Activated naive CD8-positive, alpha-beta T cell treated with anti-CD3 and anti-CD28 coated beads, Interleukin-2, amount 50 U/mL, for 24 hours (primary cell): Measurements from ENCODE around the gene AK9.
A peak's percentile ranks its signal among the peaks of the same experiment; 100 is the strongest.
"Not testable (repeated sequence)": the region's sequence is repeated elsewhere in the genome, so short reads cannot be mapped to it uniquely, and the experiment has no call there.

Experiments
- ATAC-seq: fragments of 150-1000 bp; cut with Tn5 transposase; one replicate; pipeline ENCODE4 v1.10.0; 2021
- DNase-seq: peaks from one replicate; pipeline ENCODE4 v3.0.0; 2021
- H3K27ac Mint-ChIP-seq: one replicate; pipeline ENCODE4 v1.8.0; 2021; ENCODE audit warnings: mild to moderate bottlenecking, mixed read lengths
- H3K27me3 Mint-ChIP-seq: one replicate; pipeline ENCODE4 v1.8.0; 2021; ENCODE audit warnings: mixed read lengths
- H3K36me3 Mint-ChIP-seq: one replicate; pipeline ENCODE4 v1.8.0; 2021; ENCODE audit warnings: low read depth, mixed read lengths
- H3K4me1 Mint-ChIP-seq: one replicate; pipeline ENCODE4 v1.8.0; 2021; ENCODE audit warnings: mixed read lengths
- H3K4me3 Mint-ChIP-seq: one replicate; pipeline ENCODE4 v1.8.0; 2021; ENCODE audit warnings: mild to moderate bottlenecking, moderate library complexity, mixed read lengths
- H3K9me3 Mint-ChIP-seq: one replicate; pipeline ENCODE4 v1.8.0; 2021; ENCODE audit warnings: mixed read lengths

The AK9 gene

DNA sequence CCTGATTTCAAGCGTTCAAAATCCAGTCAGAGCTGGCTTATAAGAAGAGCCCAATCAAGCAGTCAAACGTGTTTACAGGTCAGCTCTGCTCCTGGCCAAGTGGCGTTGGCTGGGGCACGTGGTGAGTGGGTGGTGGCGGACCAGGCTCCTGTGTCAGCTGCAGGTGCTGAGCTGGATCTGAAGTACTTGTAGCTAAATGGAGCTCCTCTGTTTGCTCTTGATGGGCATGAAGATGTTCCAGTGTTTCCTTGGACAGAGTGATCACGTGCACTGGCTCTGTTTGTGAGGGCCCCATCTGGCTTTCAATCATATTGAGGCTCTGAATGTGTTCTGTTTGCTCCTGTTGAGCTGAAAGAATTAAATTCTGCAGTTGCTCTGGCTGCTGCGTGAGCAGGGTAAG is 225.2 kb downstream of the AK9 start:
- ATAC-seq (no peak), DNase-seq (no peak)
- Mint-ChIP-seq H3K27me3 (no peaks in the 10 kb centered on the region), H3K4me3 (no peak overlapping the region), H3K4me1 (peaks cover 49% of the 10 kb centered on the region), H3K27ac (no peak overlapping the region), H3K36me3 (peaks cover 81% of the 10 kb centered on the region), H3K9me3 (peaks cover 4% of the 10 kb centered on the region)

- H3K9me3 Mint-ChIP-seq, result peaks cover 4% of the 10 kb centered on the region
- ATAC-seq (no peak), DNase-seq (no peak)
- H3K4me1 Mint-ChIP-seq, result peaks cover 73% of the 10 kb centered on the region
- no peaks in the 10 kb centered on the region for H3K27me3 Mint-ChIP-seq
- H3K36me3 Mint-ChIP-seq, result peaks cover 65% of the 10 kb centered on the region
- H3K4me3 Mint-ChIP-seq, result no peak overlapping the region
- H3K27ac Mint-ChIP-seq, result peak overlapping the region; percentile 62
These were observed 229.1 kb downstream of the AK9 start for GRCh38 chr6:109461733-109462526.

DNA sequence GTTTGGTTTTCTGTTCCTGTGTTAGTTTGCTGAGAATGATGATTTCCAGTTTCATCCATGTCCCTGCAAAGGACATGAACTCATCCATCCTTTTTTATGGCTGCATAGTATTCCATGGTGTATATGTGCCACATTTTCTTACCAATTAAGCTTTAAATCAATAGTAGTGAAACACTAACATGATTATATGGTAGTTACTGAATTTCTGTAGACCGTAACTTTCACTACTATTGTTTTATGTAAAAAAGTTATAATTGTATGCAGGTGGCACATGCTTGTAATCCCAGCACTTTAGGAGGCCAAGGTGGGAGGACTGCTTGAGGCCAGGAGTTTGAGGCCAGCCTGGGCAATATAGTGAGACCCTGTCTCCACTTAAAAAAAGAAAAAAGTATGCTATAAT is 229.8 kb downstream of the AK9 start:
- not testable (repeated sequence) for H3K27me3 Mint-ChIP-seq, DNase-seq, H3K4me3 Mint-ChIP-seq, ATAC-seq, H3K9me3 Mint-ChIP-seq
- Mint-ChIP-seq H3K36me3 (peaks cover 62% of the 10 kb centered on the region), H3K4me1 (peaks cover 76% of the 10 kb centered on the region), H3K27ac (peak overlapping the region; percentile 22)

DNA sequence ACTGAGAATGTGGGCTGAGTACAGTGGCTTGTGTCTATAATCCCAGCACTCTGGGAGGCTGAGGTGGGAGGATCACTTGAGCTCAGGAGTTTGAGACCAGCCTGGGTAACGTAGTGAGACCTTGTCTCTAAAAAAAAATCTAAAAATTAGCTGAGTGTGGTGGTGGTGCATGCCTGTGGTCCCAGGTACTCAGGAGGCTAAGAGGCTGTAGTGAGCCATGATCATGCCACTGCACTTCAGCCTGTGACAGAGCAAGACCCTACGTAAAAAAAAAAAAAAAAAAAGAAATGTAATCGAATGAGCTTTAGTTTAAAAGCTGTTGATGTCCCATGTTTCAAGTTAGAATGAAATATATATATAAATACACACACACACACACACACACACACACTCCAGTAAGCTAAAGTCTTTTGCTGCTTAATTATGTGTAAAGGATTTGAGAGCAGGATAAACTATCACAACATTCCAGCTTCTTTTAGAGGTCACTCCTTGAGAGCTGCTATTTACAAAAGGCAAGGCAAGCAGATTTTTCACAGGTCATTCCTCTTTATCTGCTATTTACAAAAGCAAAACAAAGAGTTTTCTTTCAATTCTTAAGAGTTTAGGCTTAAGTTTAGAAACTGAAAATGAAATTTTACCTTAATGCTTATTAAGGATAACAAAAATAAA is 230.7 kb downstream of the AK9 start:
- Mint-ChIP-seq H3K36me3 (peaks cover 53% of the 10 kb centered on the region), H3K9me3 (peaks cover 4% of the 10 kb centered on the region), H3K27me3 (no peaks in the 10 kb centered on the region), H3K27ac (no peak overlapping the region), H3K4me3 (no peak overlapping the region), H3K4me1 (peaks cover 68% of the 10 kb centered on the region)
- no peak for DNase-seq
- ATAC-seq, result no peak

DNA sequence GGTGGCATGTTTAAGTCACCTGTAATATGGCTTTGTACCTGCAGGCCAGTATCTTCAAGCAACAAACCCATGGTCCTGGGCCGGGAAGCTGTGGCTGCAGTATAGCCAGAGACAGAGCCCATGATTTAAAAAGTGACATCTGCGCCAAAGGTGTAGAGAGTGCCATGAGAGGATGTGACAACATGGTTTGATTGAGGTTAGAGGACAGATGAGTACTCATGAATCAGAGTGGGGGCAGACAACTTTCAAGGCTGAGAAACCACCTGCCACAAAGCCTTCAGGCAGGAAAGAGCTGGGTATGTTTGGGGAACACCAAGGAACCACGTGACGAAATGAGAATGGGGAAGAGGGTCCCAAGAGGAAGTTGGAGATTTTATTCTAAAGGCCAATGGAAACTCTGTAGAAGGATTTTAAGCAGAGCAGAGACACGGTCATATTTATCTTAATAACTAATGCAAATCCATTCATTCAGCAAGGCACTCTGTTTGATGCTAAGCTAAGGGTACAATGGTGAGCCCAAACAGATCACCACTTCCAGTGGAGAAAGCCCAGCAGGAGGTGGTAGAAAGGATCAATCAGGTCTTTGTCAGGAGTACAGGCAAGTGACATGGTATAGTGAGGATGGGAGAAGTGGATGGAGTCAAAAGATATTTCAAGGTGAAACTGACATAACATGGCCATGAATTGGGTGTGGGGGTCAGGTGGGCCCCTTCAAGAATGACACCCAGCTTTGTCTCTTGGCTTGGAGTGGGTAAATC is 232.0 kb downstream of the AK9 start:
- ATAC-seq (peak; percentile 73), DNase-seq (peak; percentile 47)
- H3K27ac Mint-ChIP-seq, result peak overlapping the region; percentile 82
- H3K36me3 Mint-ChIP-seq, result peaks cover 42% of the 10 kb centered on the region
- peaks cover 71% of the 10 kb centered on the region for H3K4me1 Mint-ChIP-seq
- peak overlapping the region; percentile 44 for H3K4me3 Mint-ChIP-seq
- no peaks in the 10 kb centered on the region for H3K27me3 Mint-ChIP-seq
- peaks cover 4% of the 10 kb centered on the region for H3K9me3 Mint-ChIP-seq

DNA sequence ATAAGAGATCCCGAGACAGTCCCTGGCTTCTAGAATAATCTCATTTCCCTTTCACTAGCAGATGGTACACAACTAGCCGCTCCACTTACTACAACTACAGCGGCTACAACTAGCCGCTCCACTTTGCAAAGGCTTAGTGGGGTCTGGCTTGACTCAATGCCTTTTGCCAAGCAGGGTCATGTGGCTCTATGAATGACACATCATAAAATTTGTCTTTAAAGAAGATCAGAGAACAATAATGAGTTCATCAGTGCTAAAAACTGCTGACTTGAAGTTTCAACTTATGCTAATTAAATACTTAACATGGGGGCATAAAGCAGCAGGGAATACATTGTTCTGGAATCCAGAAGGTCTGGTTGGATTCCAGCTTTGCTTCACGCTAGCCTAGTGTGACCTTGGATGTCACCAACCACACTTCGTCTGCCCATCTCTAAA is 233.4 kb downstream of the AK9 start:
- Mint-ChIP-seq H3K27me3 (no peaks in the 10 kb centered on the region), H3K36me3 (peaks cover 33% of the 10 kb centered on the region), H3K4me3 (no peak overlapping the region), H3K9me3 (peaks cover 4% of the 10 kb centered on the region), H3K27ac (peak overlapping the region; percentile 46), H3K4me1 (peaks cover 73% of the 10 kb centered on the region)
- ATAC-seq, result no peak
- no peak for DNase-seq

DNA sequence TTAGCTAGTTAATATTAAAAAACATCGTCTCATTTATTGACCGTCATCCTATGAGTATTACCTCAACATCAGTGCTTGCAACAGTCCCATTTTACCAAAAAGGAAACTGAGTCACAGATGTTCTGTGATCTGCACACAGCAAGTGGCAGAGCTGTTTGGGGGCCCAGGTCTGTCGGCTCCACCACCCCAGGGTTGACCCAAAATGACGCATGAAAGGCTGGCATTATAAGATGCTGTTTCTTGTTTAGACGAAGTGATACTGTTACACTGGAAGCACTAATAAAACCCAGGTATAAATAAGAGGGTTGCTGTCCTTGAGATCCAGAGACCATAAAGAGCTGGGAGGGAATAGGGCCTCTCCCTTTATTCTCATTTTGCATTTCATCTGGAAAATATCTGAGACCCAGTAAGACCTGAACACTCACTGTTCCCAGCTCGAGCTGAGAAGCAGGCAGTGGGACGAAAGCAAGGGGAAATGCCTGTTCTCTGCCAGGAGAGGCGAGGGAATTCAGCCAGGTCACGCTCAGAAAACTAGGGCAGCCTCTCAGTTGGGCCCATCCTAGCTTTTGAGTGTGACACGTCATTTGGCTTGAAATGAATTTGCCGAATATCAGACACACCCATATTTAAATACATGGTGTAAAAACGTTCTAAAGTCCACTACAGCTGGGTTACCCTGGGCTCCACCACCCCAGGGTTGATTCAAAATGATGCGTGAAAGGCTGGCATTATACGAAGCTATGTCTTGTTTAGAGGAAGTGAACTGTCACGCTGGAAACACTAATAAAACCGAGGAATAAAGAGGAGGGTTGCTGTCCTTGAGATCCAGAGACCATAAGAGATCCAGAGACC is 234.1 kb downstream of the AK9 start:
- H3K27ac Mint-ChIP-seq, result peak overlapping the region; percentile 46
- peaks cover 3% of the 10 kb centered on the region for H3K9me3 Mint-ChIP-seq
- H3K4me1 Mint-ChIP-seq, result peaks cover 69% of the 10 kb centered on the region
- peaks cover 28% of the 10 kb centered on the region for H3K36me3 Mint-ChIP-seq
- peak overlapping the region; percentile 45 for H3K4me3 Mint-ChIP-seq
- no peak for DNase-seq
- no peak for ATAC-seq
- H3K27me3 Mint-ChIP-seq, result no peaks in the 10 kb centered on the region

- H3K9me3 Mint-ChIP-seq, result no peaks in the 10 kb centered on the region
- ATAC-seq (no peak), DNase-seq (no peak)
- no peaks in the 10 kb centered on the region for H3K27me3 Mint-ChIP-seq
- H3K36me3 Mint-ChIP-seq, result peaks cover 26% of the 10 kb centered on the region
- peak overlapping the region; percentile 45 for H3K4me3 Mint-ChIP-seq
- H3K4me1 Mint-ChIP-seq, result peaks cover 66% of the 10 kb centered on the region
- no peak overlapping the region for H3K27ac Mint-ChIP-seq
These were observed 234.9 kb downstream of the AK9 start for GRCh38 chr6:109456111-109456583.

DNA sequence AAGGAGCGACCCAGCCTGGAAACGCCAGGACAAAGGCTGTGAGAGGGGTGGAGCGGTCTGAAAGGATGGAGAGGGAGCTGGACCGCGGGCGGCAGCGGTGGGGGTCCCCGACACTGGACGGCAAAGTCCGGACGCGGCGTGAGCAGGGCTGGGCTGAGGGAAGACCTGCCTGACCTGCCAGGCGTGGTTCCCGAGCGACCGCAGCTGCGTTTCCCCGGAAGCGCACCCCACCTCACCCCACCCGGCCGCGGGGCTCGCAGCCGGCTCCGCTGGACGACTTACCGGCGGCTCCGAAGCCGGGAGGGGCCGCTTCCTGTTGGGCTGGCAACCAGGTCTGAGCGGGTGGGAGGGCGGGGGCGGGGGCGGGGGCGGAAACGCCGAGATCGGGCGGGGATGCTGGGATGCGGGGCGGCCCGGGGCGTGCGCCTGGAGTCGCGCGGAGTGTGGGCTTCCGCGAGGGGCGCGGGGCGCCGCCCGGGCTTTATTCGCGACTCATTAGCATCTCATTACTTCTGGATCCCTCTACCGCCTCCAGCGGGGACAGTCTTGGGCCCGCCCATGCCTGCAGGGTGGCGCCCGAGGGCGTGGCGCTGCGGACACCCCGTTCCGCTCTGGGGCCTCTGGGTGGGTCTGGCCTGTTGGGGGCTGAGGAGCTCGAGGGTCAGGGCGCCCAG is 235.4 kb downstream of the AK9 start, which contains the start of gene MICAL1:
MICAL1 (minus strand) TSS at position 336 of the 674 bp plus-strand sequence. CDS start 1,576 bp downstream, outside the sequence.
- H3K4me3 Mint-ChIP-seq, result peak within 1 kb of the TSS; percentile 97
- H3K9me3 Mint-ChIP-seq, result no peaks in the 10 kb centered on the region
- H3K27ac Mint-ChIP-seq, result peak within 1 kb of the TSS; percentile 96
- peak; percentile 75 for DNase-seq
- peak; percentile 53 for ATAC-seq
- peaks cover 24% of the 10 kb centered on the region for H3K36me3 Mint-ChIP-seq
- peaks cover 66% of the 10 kb centered on the region for H3K4me1 Mint-ChIP-seq
- no peaks in the 10 kb centered on the region for H3K27me3 Mint-ChIP-seq

- Mint-ChIP-seq H3K36me3 (peaks cover 23% of the 10 kb centered on the region), H3K4me1 (peaks cover 67% of the 10 kb centered on the region), H3K4me3 (peak overlapping the region; percentile 97), H3K9me3 (no peaks in the 10 kb centered on the region), H3K27me3 (no peaks in the 10 kb centered on the region), H3K27ac (peak overlapping the region; percentile 96)
- DNase-seq (peak; percentile 73), ATAC-seq (peak; percentile 53)
These were observed 236.2 kb downstream of the AK9 start for GRCh38 chr6:109454496-109455436.

GRCh38 chr6:109453594-109454495 is 237.2 kb downstream of the AK9 start:
- ATAC-seq (no peak), DNase-seq (no peak)
- H3K36me3 Mint-ChIP-seq, result peaks cover 18% of the 10 kb centered on the region
- no peaks in the 10 kb centered on the region for H3K9me3 Mint-ChIP-seq
- H3K27me3 Mint-ChIP-seq, result no peaks in the 10 kb centered on the region
- H3K4me1 Mint-ChIP-seq, result peaks cover 66% of the 10 kb centered on the region
- peak overlapping the region; percentile 96 for H3K27ac Mint-ChIP-seq
- H3K4me3 Mint-ChIP-seq, result peak overlapping the region; percentile 97

DNA sequence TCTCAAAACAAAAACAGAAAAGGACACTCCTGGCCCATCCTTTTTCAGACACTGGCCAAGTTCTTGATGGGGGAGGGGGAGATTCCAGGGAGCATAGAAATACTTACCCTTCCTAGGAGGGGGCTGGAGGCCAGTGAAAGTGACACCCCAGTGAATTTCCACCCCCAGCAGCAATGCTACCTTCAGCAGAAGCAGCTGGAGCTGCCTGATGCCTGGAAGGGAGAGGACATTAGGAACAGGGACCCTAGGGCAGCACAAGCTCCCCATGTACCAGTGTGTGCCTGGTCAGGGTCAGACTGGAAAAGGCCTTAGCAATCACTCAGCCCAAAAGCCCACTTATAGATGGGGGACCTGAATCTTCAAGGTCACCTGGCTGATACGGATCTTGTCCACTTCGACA is 237.8 kb downstream of the AK9 start:
- Mint-ChIP-seq H3K9me3 (no peaks in the 10 kb centered on the region), H3K36me3 (peaks cover 16% of the 10 kb centered on the region), H3K27me3 (no peaks in the 10 kb centered on the region), H3K4me1 (peaks cover 62% of the 10 kb centered on the region), H3K4me3 (no peak overlapping the region), H3K27ac (no peak overlapping the region)
- no peak for DNase-seq
- no peak for ATAC-seq
